ENCODE data around the gene ADAMTS1. TPM values are rescaled to one million over a fixed set of nuclear protein-coding genes. Genes with fewer than 3 reads are reported as not detected.

Gene ADAMTS1
- 56.2 TPM for total RNA-seq

DNA sequence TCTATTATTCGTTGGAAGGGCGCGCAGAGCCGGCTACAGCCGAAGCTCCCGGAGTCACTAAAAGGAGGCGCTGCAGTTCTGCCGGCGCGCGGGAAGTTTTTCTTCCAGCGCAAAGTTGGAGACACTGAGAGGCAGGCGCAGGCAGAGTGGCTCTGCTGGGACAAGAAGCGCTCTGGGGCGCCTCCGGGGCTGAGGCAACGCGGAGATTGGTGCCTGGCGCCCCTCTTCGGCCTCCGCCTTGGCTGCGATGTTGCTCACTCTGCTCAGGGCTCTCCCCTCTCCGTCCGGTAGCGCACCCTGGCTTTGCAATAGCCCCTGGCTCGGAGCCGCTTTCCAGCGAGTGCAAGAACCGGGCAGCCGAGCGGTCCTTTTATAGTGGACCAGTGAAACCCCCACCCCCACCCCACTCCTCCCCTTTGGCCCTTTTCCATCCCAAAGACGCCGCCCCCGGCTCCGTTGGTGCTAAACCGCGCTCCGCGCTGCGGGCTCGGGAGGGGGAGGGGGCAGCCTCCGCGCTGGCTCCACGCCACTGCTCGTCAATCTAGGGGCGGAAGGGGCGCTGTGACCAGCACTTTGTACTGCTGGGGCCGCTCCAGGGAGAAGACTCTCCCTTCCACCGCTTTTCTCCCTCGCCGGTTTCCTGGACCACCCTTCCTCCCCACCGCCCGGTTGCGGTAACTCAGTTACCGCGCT, at the start of gene ADAMTS1:
Gene ADAMTS1, minus strand, starts transcription at position 344 of the 693 bp plus-strand sequence. CDS start 455 bp downstream, outside the sequence.

Other genes starting within 250 kb of the ADAMTS1 start
- 19.0 TPM for gene ADAMTS5, start 121.7 kb upstream of the ADAMTS1 start, total RNA-seq